ENCODE results near the gene VPS39.

VPS39 gene

GRCh38 chr15:42215913-42216829 is 8.1 kb upstream of the VPS39 start:
- no peak overlapping the region for H2AFZ ChIP-seq (ENCODE audit: low read depth, low read length)
- no peaks in the 10 kb centered on the region for H3K4me1 ChIP-seq (ENCODE audit: insufficient read depth, low read length)
- H3K27ac ChIP-seq (ENCODE audit: low read length), result no peak overlapping the region
- TF ChIP-seq EZH2 (IDR thresholded peaks at IDR 0.05; ENCODE audit: borderline replicate concordance, low read depth, low read length, severe bottlenecking) (no peak), CTCF (IDR thresholded peaks at IDR 0.05; ENCODE audit: borderline replicate concordance, extremely low read depth, low read length, poor library complexity, severe bottlenecking) (peak; percentile 18)
- H3K9ac ChIP-seq (ENCODE audit: low read depth, low read length), result no peak overlapping the region
- no peaks in the 10 kb centered on the region for H3K27me3 ChIP-seq (ENCODE audit: insufficient read depth, low read length, poor library complexity)
- ATAC-seq (ENCODE audit: insufficient read depth, low read depth) (no peak), DNase-seq (no peak)
- H4K20me1 ChIP-seq (ENCODE audit: insufficient read depth, low read length), result no peaks in the 10 kb centered on the region
- H3K36me3 ChIP-seq (ENCODE audit: insufficient read depth, low read length), result peaks cover 63% of the 10 kb centered on the region
- no peak overlapping the region for H3K4me2 ChIP-seq (ENCODE audit: insufficient read depth, low read length)
- no peak overlapping the region for H3K4me3 ChIP-seq (ENCODE audit: low read depth in 1 of 2, low read length in 2 of 2)
- no peaks in the 10 kb centered on the region for H3K9me3 ChIP-seq (ENCODE audit: insufficient read depth, low read length, severe bottlenecking)
- no peaks in the 10 kb centered on the region for H3K79me2 ChIP-seq (ENCODE audit: insufficient read depth, low read length)

- H3K4me2 ChIP-seq (ENCODE audit: insufficient read depth, low read length), result no peak overlapping the region
- no peaks in the 10 kb centered on the region for H3K4me1 ChIP-seq (ENCODE audit: insufficient read depth, low read length)
- no peak overlapping the region for H3K4me3 ChIP-seq (ENCODE audit: low read depth in 1 of 2, low read length in 2 of 2)
- no peaks in the 10 kb centered on the region for H3K79me2 ChIP-seq (ENCODE audit: insufficient read depth, low read length)
- no peaks in the 10 kb centered on the region for H3K9me3 ChIP-seq (ENCODE audit: insufficient read depth, low read length, severe bottlenecking)
- H3K9ac ChIP-seq (ENCODE audit: low read depth, low read length), result no peak overlapping the region
- no peak overlapping the region for H3K27ac ChIP-seq (ENCODE audit: low read length)
- DNase-seq, result no peak
- peaks cover 72% of the 10 kb centered on the region for H3K36me3 ChIP-seq (ENCODE audit: insufficient read depth, low read length)
- no peaks in the 10 kb centered on the region for H3K27me3 ChIP-seq (ENCODE audit: insufficient read depth, low read length, poor library complexity)
- no peak for TF ChIP-seq EZH2 (IDR thresholded peaks at IDR 0.05; ENCODE audit: borderline replicate concordance, low read depth, low read length, severe bottlenecking)
- TF ChIP-seq CTCF (IDR thresholded peaks at IDR 0.05; ENCODE audit: borderline replicate concordance, extremely low read depth, low read length, poor library complexity, severe bottlenecking), result no peak
- ATAC-seq (ENCODE audit: insufficient read depth, low read depth), result no peak
- no peaks in the 10 kb centered on the region for H4K20me1 ChIP-seq (ENCODE audit: insufficient read depth, low read length)
- no peak overlapping the region for H2AFZ ChIP-seq (ENCODE audit: low read depth, low read length)
Observed at GRCh38 chr15:42214600-42214999, 6.5 kb upstream of the VPS39 start.

- DNase-seq (no peak), ATAC-seq (ENCODE audit: insufficient read depth, low read depth) (no peak)
- Histone ChIP-seq H3K79me2 (ENCODE audit: insufficient read depth, low read length) (no peaks in the 10 kb centered on the region), H3K27me3 (ENCODE audit: insufficient read depth, low read length, poor library complexity) (no peaks in the 10 kb centered on the region), H3K4me2 (ENCODE audit: insufficient read depth, low read length) (no peak overlapping the region), H3K27ac (ENCODE audit: low read length) (no peak overlapping the region), H3K4me1 (ENCODE audit: insufficient read depth, low read length) (peaks cover 5% of the 10 kb centered on the region), H3K9me3 (ENCODE audit: insufficient read depth, low read length, severe bottlenecking) (no peaks in the 10 kb centered on the region), H3K9ac (ENCODE audit: low read depth, low read length) (no peak overlapping the region), H4K20me1 (ENCODE audit: insufficient read depth, low read length) (no peaks in the 10 kb centered on the region), H3K36me3 (ENCODE audit: insufficient read depth, low read length) (peaks cover 63% of the 10 kb centered on the region), H2AFZ (ENCODE audit: low read depth, low read length) (no peak overlapping the region), H3K4me3 (ENCODE audit: low read depth in 1 of 2, low read length in 2 of 2) (no peak overlapping the region)
- TF ChIP-seq EZH2 (IDR thresholded peaks at IDR 0.05; ENCODE audit: borderline replicate concordance, low read depth, low read length, severe bottlenecking), result no peak
- no peak for TF ChIP-seq CTCF (IDR thresholded peaks at IDR 0.05; ENCODE audit: borderline replicate concordance, extremely low read depth, low read length, poor library complexity, severe bottlenecking)
Observed at GRCh38 chr15:42213511-42213910, 5.4 kb upstream of the VPS39 start.

Measured in DND-41 (cell line).